Measurements from ENCODE around the gene EHD3.

EHD3 gene

GRCh38 chr2:31192851-31193392 lies 41.0 kb upstream of the EHD3 start:
- no peak overlapping the region for H3K4me3 ChIP-seq (ENCODE audit: low read length)
- no peak for TF ChIP-seq CTCF (conservative IDR thresholded peaks at IDR 0.05; ENCODE audit: low read length)
- DNase-seq (ENCODE audit: low read depth), result no peak

- no peak overlapping the region for H3K4me3 ChIP-seq (ENCODE audit: low read length)
- no peak for TF ChIP-seq CTCF (conservative IDR thresholded peaks at IDR 0.05; ENCODE audit: low read length)
- DNase-seq (ENCODE audit: low read depth), result no peak
Observed at GRCh38 chr2:31193806-31194205, 40.1 kb upstream of the EHD3 start.

- no peak for TF ChIP-seq CTCF (conservative IDR thresholded peaks at IDR 0.05; ENCODE audit: low read length)
- DNase-seq (ENCODE audit: low read depth), result no peak
- H3K4me3 ChIP-seq (ENCODE audit: low read length), result no peak overlapping the region
Observed at GRCh38 chr2:31196622-31197021, 37.3 kb upstream of the EHD3 start.

- no peak overlapping the region for H3K4me3 ChIP-seq (ENCODE audit: low read length)
- no peak for TF ChIP-seq CTCF (conservative IDR thresholded peaks at IDR 0.05; ENCODE audit: low read length)
- no peak for DNase-seq (ENCODE audit: low read depth)
Observed at GRCh38 chr2:31197166-31197565, 36.8 kb upstream of the EHD3 start.

GRCh38 chr2:31197669-31198068 lies 36.3 kb upstream of the EHD3 start:
- no peak for DNase-seq (ENCODE audit: low read depth)
- no peak overlapping the region for H3K4me3 ChIP-seq (ENCODE audit: low read length)
- TF ChIP-seq CTCF (conservative IDR thresholded peaks at IDR 0.05; ENCODE audit: low read length), result no peak

GRCh38 chr2:31199206-31199605 lies 34.7 kb upstream of the EHD3 start:
- H3K4me3 ChIP-seq (ENCODE audit: low read length), result no peak overlapping the region
- no peak for TF ChIP-seq CTCF (conservative IDR thresholded peaks at IDR 0.05; ENCODE audit: low read length)
- DNase-seq (ENCODE audit: low read depth), result no peak

- no peak overlapping the region for H3K4me3 ChIP-seq (ENCODE audit: low read length)
- DNase-seq (ENCODE audit: low read depth), result no peak
- no peak for TF ChIP-seq CTCF (conservative IDR thresholded peaks at IDR 0.05; ENCODE audit: low read length)
Observed at GRCh38 chr2:31200972-31201371, 33.0 kb upstream of the EHD3 start.

All from AG10803 (cell line).